Esophagus squamous epithelium (tissue), 4 donors: ENCODE results near the gene RAB13.

Source experiments
- POLR2A ChIP-seq, 4 donors: fragments of 450-650 bp; IDR thresholded peaks; one replicate each; pipeline ENCODE4 v1.6.1; 2017; ENCODE audit warnings: antibody characterized with exemption in 4 of 4, mild to moderate bottlenecking in 4 of 4, moderate library complexity in 3 of 4
- TF ChIP-seq, protein P1 (sequence below), 6 experiments: fragments of 450-650 bp in 4 of 6; fragments of 200-600 bp in 2 of 6; sonication (generic) in 2 of 6; IDR thresholded peaks; one replicate each; pipeline ENCODE4 v1.5.1; 2016 to 2019; ENCODE audit warnings: antibody characterized with exemption in 6 of 6, mild to moderate bottlenecking in 4 of 6, moderate library complexity in 4 of 6

DNA sequence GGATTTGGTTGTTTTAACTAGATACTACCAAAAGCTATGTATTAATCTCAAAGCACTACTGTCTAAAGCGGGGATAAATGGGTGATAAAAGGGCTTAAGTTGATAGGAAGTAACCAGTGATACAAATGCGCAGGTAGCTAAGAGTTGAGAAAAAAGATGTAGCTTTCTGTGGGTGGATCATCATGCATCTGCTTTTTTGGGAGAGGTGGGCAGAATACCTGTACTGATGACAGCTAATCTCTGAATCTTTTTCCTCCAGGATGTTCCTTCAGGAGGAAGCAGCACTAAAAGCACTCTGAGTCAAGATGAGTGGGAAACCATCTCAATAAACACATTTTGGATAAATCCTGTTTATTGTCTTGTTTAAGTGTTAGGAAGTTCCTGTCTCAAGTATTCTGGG is 5.7 kb upstream of the RAB13 start:
- TF ChIP-seq, protein P1, sequence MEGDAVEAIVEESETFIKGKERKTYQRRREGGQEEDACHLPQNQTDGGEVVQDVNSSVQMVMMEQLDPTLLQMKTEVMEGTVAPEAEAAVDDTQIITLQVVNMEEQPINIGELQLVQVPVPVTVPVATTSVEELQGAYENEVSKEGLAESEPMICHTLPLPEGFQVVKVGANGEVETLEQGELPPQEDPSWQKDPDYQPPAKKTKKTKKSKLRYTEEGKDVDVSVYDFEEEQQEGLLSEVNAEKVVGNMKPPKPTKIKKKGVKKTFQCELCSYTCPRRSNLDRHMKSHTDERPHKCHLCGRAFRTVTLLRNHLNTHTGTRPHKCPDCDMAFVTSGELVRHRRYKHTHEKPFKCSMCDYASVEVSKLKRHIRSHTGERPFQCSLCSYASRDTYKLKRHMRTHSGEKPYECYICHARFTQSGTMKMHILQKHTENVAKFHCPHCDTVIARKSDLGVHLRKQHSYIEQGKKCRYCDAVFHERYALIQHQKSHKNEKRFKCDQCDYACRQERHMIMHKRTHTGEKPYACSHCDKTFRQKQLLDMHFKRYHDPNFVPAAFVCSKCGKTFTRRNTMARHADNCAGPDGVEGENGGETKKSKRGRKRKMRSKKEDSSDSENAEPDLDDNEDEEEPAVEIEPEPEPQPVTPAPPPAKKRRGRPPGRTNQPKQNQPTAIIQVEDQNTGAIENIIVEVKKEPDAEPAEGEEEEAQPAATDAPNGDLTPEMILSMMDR (IDR thresholded peaks at IDR 0.05), result no peak
- no peak for TF ChIP-seq POLR2A (IDR thresholded peaks at IDR 0.05)
